GM23338 (cell line): ENCODE results near the gene GNAS. TPM values are rescaled to one million over a fixed set of nuclear protein-coding genes. Genes with fewer than 3 reads are reported as not detected.
"Not testable (repeated sequence)": the region's sequence is repeated elsewhere in the genome, so short reads cannot be mapped to it uniquely, and the experiment has no call there.

Experiments used
- ATAC-seq: fragments of 200-7000 bp; cut with Tn5 transposase; 3 replicates; pipeline ENCODE4 v1.9.1; 2020
- DNase-seq: peaks from one replicate; pipeline ENCODE4 v3.0.0-alpha.2; 2015; ENCODE audit warnings: low spot score
- H2AFZ ChIP-seq: fragments of 200-600 bp; sonication (generic); 2 replicates; pipeline ENCODE4 v1.8.0; 2016; ENCODE audit warnings: antibody characterized with exemption, mild to moderate bottlenecking, moderate library complexity
- H3F3A ChIP-seq: fragments of 200-600 bp; sonication (generic); replicated peaks from 2 replicates; pipeline ENCODE4 v1.8.0; 2017; ENCODE audit warnings: antibody characterized with exemption, mixed run types, low read depth
- H3K27ac ChIP-seq: fragments of 200-600 bp; sonication (generic); 2 replicates; pipeline ENCODE4 v1.6.1; 2016; ENCODE audit warnings: low read depth
- H3K27me3 ChIP-seq: fragments of 200-600 bp; sonication (generic); 2 replicates; pipeline ENCODE4 v1.8.0; 2016; ENCODE audit warnings: mild to moderate bottlenecking, mixed run types, moderate library complexity; ENCODE audit not compliant: insufficient read depth
- H3K36me3 ChIP-seq: fragments of 200-600 bp; sonication (generic); 2 replicates; pipeline ENCODE4 v1.8.0; 2016; ENCODE audit warnings: mild to moderate bottlenecking; ENCODE audit not compliant: insufficient read depth
- H3K4me1 ChIP-seq: fragments of 200-600 bp; sonication (generic); 2 replicates; pipeline ENCODE4 v1.8.0; 2016; ENCODE audit warnings: mild to moderate bottlenecking, moderate library complexity; ENCODE audit not compliant: insufficient read depth
- H3K4me2 ChIP-seq: fragments of 200-600 bp; sonication (generic); 2 replicates; pipeline ENCODE4 v1.7.1; 2017; ENCODE audit warnings: mixed run types
- H3K4me3 ChIP-seq: fragments of 200-600 bp; sonication (generic); 2 replicates; pipeline ENCODE4 v1.6.1; 2016; ENCODE audit warnings: mixed run types
- H3K79me2 ChIP-seq: fragments of 200-600 bp; sonication (generic); replicated peaks from 2 replicates; pipeline ENCODE4 v1.8.0; 2017; ENCODE audit warnings: mild to moderate bottlenecking; ENCODE audit not compliant: insufficient read depth
- H3K9me2 ChIP-seq: fragments of 200-600 bp; sonication (generic); 2 replicates; pipeline ENCODE4 v1.8.0; 2017; ENCODE audit not compliant: insufficient read depth
- H4K20me1 ChIP-seq: fragments of 200-600 bp; sonication (generic); replicated peaks from 2 replicates; pipeline ENCODE4 v1.8.0; 2017; ENCODE audit warnings: mild to moderate bottlenecking; ENCODE audit not compliant: insufficient read depth
- H3K27ac Mint-ChIP-seq: 2 replicates; pipeline ENCODE4 v1.8.0; 2020; ENCODE audit warnings: inconsistent platforms, mild to moderate bottlenecking, moderate library complexity, mixed read lengths
- H3K27me3 Mint-ChIP-seq: 3 replicates; pipeline ENCODE4 v1.8.0; 2022; ENCODE audit warnings: low read depth, mild to moderate bottlenecking, moderate library complexity, mixed read lengths, inconsistent platforms; ENCODE audit not compliant: insufficient read depth, poor library complexity
- H3K36me3 Mint-ChIP-seq: 3 replicates; pipeline ENCODE4 v1.8.0; 2021; ENCODE audit warnings: low read depth, mild to moderate bottlenecking, inconsistent platforms, moderate library complexity, mixed read lengths
- H3K4me1 Mint-ChIP-seq: 3 replicates; pipeline ENCODE4 v1.8.0; 2020; ENCODE audit warnings: mild to moderate bottlenecking, inconsistent platforms, mixed read lengths
- H3K4me3 Mint-ChIP-seq: 3 replicates; pipeline ENCODE4 v1.8.0; 2021; ENCODE audit warnings: moderate library complexity, mild to moderate bottlenecking, inconsistent platforms, mixed read lengths
- H3K9me3 Mint-ChIP-seq: 3 replicates; pipeline ENCODE4 v1.8.0; 2020; ENCODE audit warnings: moderate library complexity, mild to moderate bottlenecking, inconsistent platforms, mixed read lengths
- CREB1 ChIP-seq: fragments of 250-450 bp; sonication (Bioruptor Pico); IDR thresholded peaks from 2 replicates; pipeline ENCODE4 v1.5.0; 2020; ENCODE audit warnings: low read depth, mild to moderate bottlenecking, moderate library complexity
- CTCF ChIP-seq, 2 experiments: fragments of 200-600 bp in 1 of 2; sonication (generic) in 1 of 2; conservative IDR thresholded peaks; 2 replicates each; pipeline versions ENCODE4 v1.5.1 to v1.6.1; 2016 to 2017; ENCODE audit warnings: antibody characterized with exemption in 2 of 2, low read depth in 2 of 2, mild to moderate bottlenecking in 2 of 2, moderate library complexity in 1 of 2
- EZH2phosphoT487 ChIP-seq: fragments of 200-600 bp; sonication (generic); IDR thresholded peaks from one replicate; pipeline ENCODE4 v1.8.1; 2018; ENCODE audit warnings: antibody characterized with exemption; ENCODE audit not compliant: unreplicated experiment
- POLR2AphosphoS5 ChIP-seq: IDR thresholded peaks from 2 replicates; pipeline ENCODE4 v1.6.1; 2016; ENCODE audit warnings: antibody characterized with exemption, low read depth
- REST ChIP-seq: IDR thresholded peaks from one replicate; pipeline ENCODE4 v1.6.1; 2018; ENCODE audit warnings: antibody characterized with exemption; ENCODE audit not compliant: unreplicated experiment
- STAT1 ChIP-seq: IDR thresholded peaks from one replicate; pipeline ENCODE4 v1.6.1; 2016; ENCODE audit warnings: antibody characterized with exemption; ENCODE audit not compliant: unreplicated experiment
- ZNF331 ChIP-seq: fragments of 250-450 bp; sonication (Bioruptor Pico); IDR thresholded peaks from 2 replicates; pipeline ENCODE4 v1.5.0; 2020; ENCODE audit warnings: low read depth, mild to moderate bottlenecking, moderate library complexity
- polyA plus RNA-seq: library from polyadenylated mRNA; unstranded; fragments of >200 nt; fragmentation: Nextera tagmentation; extraction: Ambion mirVana; gene quantifications from 2 replicates; pipeline ENCODE4 v1.2.1, GENCODE V29; 2016
- total RNA-seq: library from RNA; depleted of rRNA; stranded (reverse); fragments of >200 nt; shearing (Covaris generic); gene quantifications from 2 replicates; pipeline ENCODE4 v1.2.3, GENCODE V29; 2014

Gene GNAS
- total and polyA plus RNA-seq, 2 experiments from 2014 or later, result 917 to 1,042 TPM

GRCh38 chr20:58818586-58819285 lies 33.8 kb upstream of the GNAS start (continued):
- TF ChIP-seq EZH2phosphoT487, result no peak
- TF ChIP-seq CTCF (conservative IDR thresholded peaks at IDR 0.05; ENCODE audit: low read depth in 2 of 2), result no peak
- no peak for TF ChIP-seq REST
- TF ChIP-seq STAT1, result no peak
- no peak for TF ChIP-seq CREB1 (CRISPR knock-in tag)
- no peak for TF ChIP-seq ZNF331

GRCh38 chr20:58819921-58820320 lies 32.6 kb upstream of the GNAS start:
- Mint-ChIP-seq H3K4me1 (peaks cover 7% of the 10 kb centered on the region), H3K27me3 (peaks cover 19% of the 10 kb centered on the region), H3K9me3 (peaks cover 9% of the 10 kb centered on the region), H3K36me3 (peaks cover 77% of the 10 kb centered on the region), H3K27ac (no peak overlapping the region), H3K4me3 (no peak overlapping the region)
- Histone ChIP-seq H3K79me2 (peaks cover 22% of the 10 kb centered on the region), H3K27me3 (no peaks in the 10 kb centered on the region), H4K20me1 (0 out of 2 replicates have a peak, but pooled peaks cover 5% of the 10 kb centered on the region), H3K4me2 (no peak overlapping the region), H3K27ac (no peak overlapping the region), H3K36me3 (peaks cover 6% of the 10 kb centered on the region; the same call in 1 of the 2 replicates), H3F3A (no peaks in the 10 kb centered on the region), H3K9me2 (no peaks in the 10 kb centered on the region), H3K4me3 (no peak overlapping the region), H2AFZ (no peak overlapping the region), H3K4me1 (no peaks in the 10 kb centered on the region)
- no peak for ATAC-seq
- no peak for TF ChIP-seq POLR2AphosphoS5
- no peak for TF ChIP-seq EZH2phosphoT487
- no peak for TF ChIP-seq CREB1 (CRISPR knock-in tag)
- no peak for TF ChIP-seq ZNF331
- no peak for DNase-seq

- H3K4me3 ChIP-seq, ATAC-seq, H3K9me2 ChIP-seq, H3K4me2 ChIP-seq, H3K4me1 Mint-ChIP-seq, H3K36me3 ChIP-seq, DNase-seq, H3K4me1 ChIP-seq, H2AFZ ChIP-seq, H3F3A ChIP-seq, H3K27me3 ChIP-seq, H3K4me3 Mint-ChIP-seq, H3K27ac ChIP-seq, H3K9me3 Mint-ChIP-seq: not testable (repeated sequence)
- H3K27ac Mint-ChIP-seq, result peak overlapping the region; percentile 58
- Histone ChIP-seq H3K79me2 (peaks cover 28% of the 10 kb centered on the region), H4K20me1 (peaks cover 11% of the 10 kb centered on the region; the same call in 1 of the 2 replicates)
- H3K27me3 Mint-ChIP-seq, result peaks cover 22% of the 10 kb centered on the region
- peaks cover 83% of the 10 kb centered on the region for H3K36me3 Mint-ChIP-seq
Measured at GRCh38 chr20:58820515-58820914, 32.0 kb upstream of the GNAS start.
